Measurements from ENCODE around the gene NOG. TPM values are rescaled to one million over a fixed set of nuclear protein-coding genes. Genes with fewer than 3 reads are reported as not detected.
A peak's percentile ranks its signal among the peaks of the same experiment; 100 is the strongest.

The NOG gene
- total RNA-seq, 2 donors from 2014 or later, result 0.12 to 0.13 TPM

- peak; percentile 26 for DNase-seq
- intact Hi-C loops (cut with DNase I), result no loop called here
- ATAC-seq, result no peak
Measured at GRCh38 chr17:56595831-56596690, 2.6 kb downstream of the NOG start.

GRCh38 chr17:56596691-56597494 lies 3.4 kb downstream of the NOG start:
- no peak for DNase-seq
- intact Hi-C loops (cut with DNase I), result no loop called here
- ATAC-seq, result no peak

DNA sequence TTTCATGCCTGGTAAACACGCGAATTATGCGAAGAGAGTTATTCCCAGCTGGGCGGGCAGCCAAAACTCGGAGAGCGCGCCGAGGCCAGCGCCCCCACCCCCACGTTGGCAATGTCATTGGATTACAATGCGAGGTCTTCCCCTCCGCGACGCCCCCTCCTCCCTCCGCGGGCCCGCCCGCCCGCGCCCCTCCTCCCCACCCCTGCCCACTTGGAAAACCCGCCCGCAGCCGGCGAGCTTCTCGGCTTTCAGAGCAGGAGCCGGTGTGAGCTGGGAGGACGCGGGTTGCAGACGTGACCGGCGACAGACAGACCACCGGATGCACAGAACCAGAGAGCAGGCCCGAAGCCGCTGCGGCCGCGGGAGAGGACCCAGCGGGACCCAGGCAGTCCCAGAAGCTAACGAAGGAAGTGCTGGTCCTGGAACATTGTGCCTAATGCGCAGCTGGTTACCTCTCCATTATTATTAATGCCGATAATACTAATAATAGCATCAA lies 4.0 kb downstream of the NOG start:
- ATAC-seq, result no peak
- intact Hi-C loops (cut with DNase I), result no loop called here
- peak; percentile 26 for DNase-seq

DNA sequence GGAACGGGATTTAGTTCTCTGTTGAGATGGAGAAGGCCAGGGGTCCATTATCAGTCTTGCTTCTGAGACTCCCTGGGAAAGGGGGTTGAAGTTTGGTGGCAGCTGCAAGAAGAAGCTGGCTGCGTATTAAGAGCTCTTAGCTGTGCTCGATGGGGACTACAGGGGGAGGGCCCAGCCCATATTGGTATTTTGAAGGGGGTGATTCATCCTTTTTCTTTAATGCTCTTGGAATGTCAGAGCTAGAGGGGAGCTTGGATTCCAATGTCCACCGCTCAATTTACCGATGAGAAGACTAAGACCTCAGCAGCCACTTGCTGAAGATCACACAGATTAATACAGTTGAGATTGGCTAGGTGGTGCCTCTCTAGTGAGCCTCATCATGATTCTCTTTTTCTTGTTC lies 5.0 kb downstream of the NOG start:
- intact Hi-C loops (cut with DNase I), result no loop called here

GRCh38 chr17:56599088-56599487 lies 5.6 kb downstream of the NOG start:
- no peak for DNase-seq
- intact Hi-C loops (cut with DNase I), result no loop called here
- no peak for ATAC-seq

More for the DNA sequence above, 5.0 kb downstream of the NOG start:
- ATAC-seq, result no peak
- no peak for DNase-seq

GRCh38 chr17:56599566-56599965 lies 6.1 kb downstream of the NOG start:
- DNase-seq (no peak), ATAC-seq (no peak)
- intact Hi-C loops (cut with DNase I), result no loop called here

DNA sequence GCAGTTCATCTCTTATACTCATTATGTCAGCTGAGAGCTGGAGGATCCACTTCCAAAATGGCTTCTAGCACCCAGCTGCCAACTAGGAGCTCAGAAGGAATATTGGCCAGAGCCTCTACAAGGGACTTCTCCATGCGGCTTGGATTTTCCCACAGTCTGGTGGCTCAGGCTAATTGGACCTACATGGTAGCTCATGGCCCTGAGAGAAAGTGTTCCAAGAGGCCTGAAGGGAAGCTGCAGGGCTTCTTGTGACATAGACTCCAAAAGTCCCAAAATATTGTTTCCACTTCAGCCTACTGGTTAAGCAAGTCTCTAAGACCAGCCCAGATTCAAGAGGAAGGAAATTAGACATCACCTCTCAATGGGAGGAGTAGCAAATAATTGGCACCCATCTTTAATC lies 6.8 kb downstream of the NOG start:
- no peak for DNase-seq
- no peak for ATAC-seq
- intact Hi-C loops (cut with DNase I), result no loop called here

- intact Hi-C loops (cut with DNase I), result no loop called here
- ATAC-seq (no peak), DNase-seq (no peak)
Measured at GRCh38 chr17:56601591-56601990, 8.1 kb downstream of the NOG start.

GRCh38 chr17:56602292-56603130 lies 9.0 kb downstream of the NOG start:
- DNase-seq (no peak), ATAC-seq (no peak)
- intact Hi-C loops (cut with DNase I), result no loop called here

- ATAC-seq, result no peak
- intact Hi-C loops (cut with DNase I), result no loop called here
- no peak for DNase-seq
Measured at GRCh38 chr17:56603486-56604238, 10.2 kb downstream of the NOG start.

DNA sequence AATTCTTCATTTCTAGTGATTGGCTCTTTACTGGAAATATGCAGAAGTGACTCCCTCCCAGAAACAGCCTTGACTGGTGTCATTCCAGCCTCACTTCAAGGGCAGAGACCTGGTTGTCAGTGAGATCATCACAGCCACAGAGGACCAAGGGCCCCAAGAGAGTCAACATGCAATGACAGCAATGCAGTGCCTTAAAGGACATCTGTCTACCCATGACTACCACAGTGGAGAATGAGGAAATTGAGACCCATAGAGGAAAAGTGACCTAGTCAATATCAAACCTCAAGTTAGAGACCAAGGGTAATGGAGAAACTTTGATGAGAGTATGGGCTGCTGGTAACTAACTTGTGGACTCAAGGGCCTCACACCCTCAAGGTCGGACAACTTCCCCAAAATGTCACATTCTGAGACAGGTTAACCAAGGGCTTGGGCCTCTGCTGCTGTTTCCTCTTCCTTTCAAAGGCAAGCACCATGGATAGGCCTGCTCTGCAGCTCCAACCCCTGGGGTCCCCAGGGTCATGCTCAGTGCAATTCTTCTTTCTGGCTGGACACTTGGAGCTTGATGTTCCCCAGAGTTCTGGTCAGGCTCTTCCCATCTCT lies 11.3 kb downstream of the NOG start:
- ATAC-seq, result no peak
- no peak for DNase-seq

GRCh38 chr17:56608944-56609343 lies 15.4 kb downstream of the NOG start:
- ATAC-seq (no peak), DNase-seq (no peak)
- intact Hi-C loops (cut with DNase I), result no loop called here

More for the DNA sequence above, 11.3 kb downstream of the NOG start:
- intact Hi-C loops (cut with DNase I), result no loop called here

DNA sequence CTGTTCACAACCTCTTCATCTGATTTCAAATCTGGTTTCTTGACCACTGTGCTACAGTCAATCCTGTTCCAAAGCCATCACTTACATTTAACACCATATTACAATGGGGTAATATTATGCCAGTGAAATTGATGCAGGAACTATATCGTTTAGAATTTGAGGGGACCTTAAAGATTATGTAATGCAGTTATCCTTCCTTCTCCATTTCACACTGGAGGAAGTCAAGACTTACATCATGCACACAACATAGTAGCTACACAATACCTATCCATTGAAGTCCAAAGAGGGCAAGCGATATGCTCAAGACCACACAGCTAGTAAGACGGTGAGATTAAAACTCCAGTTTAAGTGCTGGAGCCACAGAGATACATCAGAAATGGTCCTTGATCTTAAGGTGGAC lies 16.8 kb downstream of the NOG start:
- ATAC-seq (no peak), DNase-seq (no peak)
- intact Hi-C loops (cut with DNase I), result loop anchor here in 1 of 2 donors (10.0 kb wide), 1 partner anchor 94 kb away; no protein-coding TSS in a partner anchor

DNA sequence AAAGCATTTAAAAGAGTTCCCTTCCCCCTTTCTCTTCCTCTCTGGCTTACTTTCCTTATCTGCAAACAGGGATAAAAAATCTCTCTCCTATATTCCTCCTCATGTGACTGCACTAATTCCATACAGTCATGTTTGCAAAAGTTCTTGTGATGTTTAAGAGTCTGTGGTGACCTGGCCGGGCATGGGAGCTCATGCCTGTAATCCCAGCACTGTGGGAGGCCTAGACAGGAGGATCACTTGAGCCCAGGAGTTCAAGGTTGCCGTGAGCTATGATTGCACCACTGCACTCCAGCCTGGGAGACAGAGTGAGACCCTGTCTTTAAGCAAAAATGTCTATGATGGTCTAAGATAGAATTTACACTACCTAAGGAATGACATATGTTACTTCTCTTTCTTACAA lies 19.6 kb downstream of the NOG start:
- ATAC-seq, result no peak
- intact Hi-C loops (cut with DNase I), result loop anchor here in 1 of 2 donors (10.0 kb wide), 1 partner anchor 92 kb away; no protein-coding TSS in a partner anchor
- no peak for DNase-seq

- DNase-seq (no peak), ATAC-seq (no peak)
- intact Hi-C loops (cut with DNase I), result loop anchor here in 1 of 2 donors (10.0 kb wide), 1 partner anchor 90 kb away; no protein-coding TSS in a partner anchor
Measured at GRCh38 chr17:56614522-56614921, 21.0 kb downstream of the NOG start.

GRCh38 chr17:56616239-56616638 lies 22.7 kb downstream of the NOG start:
- no peak for DNase-seq
- ATAC-seq, result no peak
- intact Hi-C loops (cut with DNase I), result loop anchor here in 1 of 2 donors (10.0 kb wide), 1 partner anchor 89 kb away; no protein-coding TSS in a partner anchor

DNA sequence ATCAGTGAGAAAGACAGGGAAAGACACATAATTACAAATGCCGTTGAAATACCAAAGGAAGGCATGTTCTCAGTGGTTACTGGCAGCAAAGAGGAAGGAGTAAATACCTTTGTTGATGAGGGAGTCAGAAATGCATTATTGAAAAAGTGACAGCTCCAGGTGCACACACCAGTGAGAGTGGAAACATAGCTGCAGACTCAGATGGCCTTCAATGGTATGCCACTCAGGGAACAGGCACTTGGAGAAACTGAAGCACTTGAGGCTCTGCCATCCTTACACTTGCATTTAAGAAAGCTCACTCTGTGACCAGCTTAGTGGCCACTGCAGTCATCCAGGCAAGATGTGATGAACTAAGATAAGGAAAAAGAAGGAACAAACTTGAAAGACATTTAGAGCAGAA lies 29.9 kb downstream of the NOG start:
- ATAC-seq (no peak), DNase-seq (no peak)
- intact Hi-C loops (cut with DNase I), result no loop called here

DNA sequence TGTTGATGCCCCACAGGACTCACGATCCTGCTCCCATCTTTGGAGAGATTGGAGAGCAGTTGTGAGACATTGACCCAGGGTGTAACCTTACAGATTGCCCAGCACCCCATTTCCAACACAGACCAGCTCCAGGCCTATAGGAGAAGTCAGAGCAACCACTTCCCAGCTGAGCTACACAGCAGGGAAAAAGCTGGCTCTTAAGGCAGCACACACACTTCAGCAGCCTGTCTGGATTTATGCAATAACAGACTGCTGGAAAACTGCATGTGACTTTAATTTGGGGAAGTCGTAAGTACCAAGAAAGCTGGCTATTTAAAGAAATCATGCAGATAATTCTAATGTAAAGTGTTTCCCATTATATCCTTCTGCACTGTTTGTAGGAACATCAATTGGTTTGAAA lies 30.8 kb downstream of the NOG start:
- intact Hi-C loops (cut with DNase I), result no loop called here
- DNase-seq (no peak), ATAC-seq (no peak)

Data from left cardiac atrium (tissue), 4 donors.